ENCODE results near the gene MIF4GD.
"Not testable (repeated sequence)": the region's sequence is repeated elsewhere in the genome, so short reads cannot be mapped to it uniquely, and the experiment has no call there.

GRCh38 chr17:75280189-75280588, 9.2 kb upstream of the MIF4GD start:
- TF ChIP-seq CTCF (conservative IDR thresholded peaks at IDR 0.05); ZFX (IDR thresholded peaks at IDR 0.05): not testable (repeated sequence)

All from C4-2B (cell line).